Measurements from ENCODE around the gene MOK.
"Not testable (repeated sequence)": the region's sequence is repeated elsewhere in the genome, so short reads cannot be mapped to it uniquely, and the experiment has no call there.

Gene MOK

GRCh38 chr14:102321456-102322422 is 16.8 kb upstream of the MOK start:
- no peak for DNase-seq

- no peak for DNase-seq
These were observed 15.9 kb upstream of the MOK start for GRCh38 chr14:102320671-102321455.

- peak in 1 of 2 experiments; percentile 46 for DNase-seq
These were observed 15.2 kb upstream of the MOK start for GRCh38 chr14:102320033-102320660.

GRCh38 chr14:102319351-102320032 is 14.5 kb upstream of the MOK start, which contains the start of gene ZNF839:
Gene ZNF839, plus strand, starts transcription at chr14:102319746. Its CDS starts 20 bp downstream, at chr14:102319766.
- DNase-seq = peak; percentile 91 to 95

GRCh38 chr14:102318781-102319276 is 13.9 kb upstream of the MOK start:
- peak in 1 of 2 experiments; percentile 49 for DNase-seq

- peak; percentile 75 to 93 for DNase-seq
These were observed 12.7 kb upstream of the MOK start for GRCh38 chr14:102317564-102318248.

- peak; percentile 92 to 94 for DNase-seq
These were observed 12.0 kb upstream of the MOK start for GRCh38 chr14:102316743-102317563.

- DNase-seq = peak; percentile 77 to 79
These were observed 11.4 kb upstream of the MOK start for GRCh38 chr14:102316338-102316742.

- peak in 1 of 2 experiments; percentile 37 for DNase-seq
These were observed 10.2 kb upstream of the MOK start for GRCh38 chr14:102315121-102315520.

GRCh38 chr14:102314242-102315011 is 9.5 kb upstream of the MOK start:
- DNase-seq = peak; percentile 84 to 86

GRCh38 chr14:102303664-102304063 is 1.3 kb downstream of the MOK start:
- DNase-seq = no peak

GRCh38 chr14:102298303-102299070 is 6.5 kb downstream of the MOK start:
- DNase-seq = not testable (repeated sequence)

- no peak for DNase-seq
These were observed 7.4 kb downstream of the MOK start for GRCh38 chr14:102297436-102298170.

- DNase-seq = no peak
These were observed 9.7 kb downstream of the MOK start for GRCh38 chr14:102295270-102295669.

- DNase-seq = no peak
These were observed 11.2 kb downstream of the MOK start for GRCh38 chr14:102293781-102294180.

- no peak for DNase-seq
These were observed 12.5 kb downstream of the MOK start for GRCh38 chr14:102292441-102292840.

GRCh38 chr14:102288139-102288538 is 16.8 kb downstream of the MOK start:
- DNase-seq = no peak

- DNase-seq = no peak
These were observed 19.9 kb downstream of the MOK start for GRCh38 chr14:102285106-102285505.
